LNCaP clone FGC (cell line): Measurements from ENCODE around the gene DIPK1A.

Source experiments
- DNase-seq: peaks from one replicate; pipeline ENCODE4 v3.0.0-alpha.2; 2011; ENCODE audit warnings: low read depth
- H3K4me3 ChIP-seq: 2 replicates; pipeline ENCODE4 v1.5.1; 2011; ENCODE audit warnings: mild to moderate bottlenecking, low read depth, low read length, control low read depth
- TF ChIP-seq, protein P1 (sequence below): IDR thresholded peaks from 2 replicates; pipeline ENCODE4 v1.5.1; 2012; ENCODE audit warnings: mild to moderate bottlenecking; ENCODE audit not compliant: control insufficient read depth, insufficient read depth; ENCODE audit errors: extremely low read depth

DIPK1A gene

DNA sequence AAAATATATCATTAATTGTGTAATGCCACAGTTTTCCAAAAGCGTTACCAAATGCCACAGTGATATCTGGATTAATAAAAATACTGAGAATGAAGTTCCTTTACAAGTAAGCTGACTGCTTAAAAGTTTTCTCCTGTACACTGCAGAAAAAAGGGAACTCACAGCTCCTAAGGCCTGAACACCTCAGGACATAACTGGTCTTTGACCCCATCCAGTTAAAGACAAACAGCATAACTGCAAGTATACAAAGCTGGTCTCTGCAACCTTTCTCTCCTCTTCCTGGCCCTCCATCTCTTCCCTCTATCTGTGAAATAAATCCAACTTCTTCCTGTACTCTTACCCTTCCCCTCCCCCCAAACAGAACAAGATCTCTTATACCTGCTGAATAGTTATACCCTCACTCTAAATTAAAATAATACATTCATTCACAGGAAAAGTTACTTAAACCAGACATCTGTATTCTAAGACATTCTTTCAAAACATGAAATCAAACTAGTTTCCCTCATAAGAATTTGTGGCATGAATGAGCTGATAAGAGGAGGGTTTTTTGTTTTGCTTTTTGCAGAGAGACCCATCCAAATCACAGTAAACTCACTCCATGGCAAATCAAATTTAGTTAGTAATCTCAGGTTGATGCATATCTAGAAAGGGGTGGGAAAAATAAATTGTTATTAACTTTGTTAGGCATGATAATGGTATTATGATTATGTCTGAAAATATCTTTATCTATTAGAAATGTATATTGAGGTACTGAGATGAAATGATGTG, 2.9 kb downstream of the DIPK1A start:
- TF ChIP-seq, protein P1, sequence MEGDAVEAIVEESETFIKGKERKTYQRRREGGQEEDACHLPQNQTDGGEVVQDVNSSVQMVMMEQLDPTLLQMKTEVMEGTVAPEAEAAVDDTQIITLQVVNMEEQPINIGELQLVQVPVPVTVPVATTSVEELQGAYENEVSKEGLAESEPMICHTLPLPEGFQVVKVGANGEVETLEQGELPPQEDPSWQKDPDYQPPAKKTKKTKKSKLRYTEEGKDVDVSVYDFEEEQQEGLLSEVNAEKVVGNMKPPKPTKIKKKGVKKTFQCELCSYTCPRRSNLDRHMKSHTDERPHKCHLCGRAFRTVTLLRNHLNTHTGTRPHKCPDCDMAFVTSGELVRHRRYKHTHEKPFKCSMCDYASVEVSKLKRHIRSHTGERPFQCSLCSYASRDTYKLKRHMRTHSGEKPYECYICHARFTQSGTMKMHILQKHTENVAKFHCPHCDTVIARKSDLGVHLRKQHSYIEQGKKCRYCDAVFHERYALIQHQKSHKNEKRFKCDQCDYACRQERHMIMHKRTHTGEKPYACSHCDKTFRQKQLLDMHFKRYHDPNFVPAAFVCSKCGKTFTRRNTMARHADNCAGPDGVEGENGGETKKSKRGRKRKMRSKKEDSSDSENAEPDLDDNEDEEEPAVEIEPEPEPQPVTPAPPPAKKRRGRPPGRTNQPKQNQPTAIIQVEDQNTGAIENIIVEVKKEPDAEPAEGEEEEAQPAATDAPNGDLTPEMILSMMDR = no peak
- no peak for DNase-seq
- H3K4me3 ChIP-seq = no peak overlapping the region

DNA sequence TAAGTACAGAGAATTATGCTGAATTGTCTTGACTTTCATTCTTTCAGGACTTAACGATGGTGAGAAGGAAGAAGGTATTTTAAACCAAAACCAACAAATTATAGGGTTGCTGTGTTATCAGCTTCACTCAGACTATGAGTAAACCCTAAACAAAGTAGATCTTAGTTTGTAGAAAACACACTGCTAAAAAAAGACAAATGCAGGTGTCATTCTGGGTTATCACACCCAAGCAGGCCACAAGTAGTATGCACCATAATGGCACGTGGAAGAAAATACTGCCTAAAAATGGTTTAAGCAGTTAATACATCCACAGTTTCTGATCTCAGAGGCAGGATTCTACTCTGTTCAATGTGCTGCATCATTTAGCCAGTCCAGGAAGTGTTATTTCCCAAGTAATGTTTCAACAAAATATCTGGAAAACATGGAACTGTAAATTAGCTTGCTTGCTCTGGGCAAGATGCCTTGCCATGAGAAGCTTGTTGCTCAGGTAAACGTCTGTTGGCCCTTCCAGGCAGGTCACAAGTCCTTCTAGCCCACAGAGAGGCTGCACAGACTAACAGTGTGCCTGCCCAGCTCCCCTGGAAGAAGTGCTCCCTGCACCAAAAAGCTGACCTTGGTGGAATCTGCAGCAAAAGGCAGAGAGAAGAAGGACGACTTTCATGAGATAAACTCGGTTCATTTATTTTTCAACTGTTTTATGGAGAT, 4.1 kb downstream of the DIPK1A start:
- TF ChIP-seq, protein P1 = no peak
- H3K4me3 ChIP-seq = no peak overlapping the region
- no peak for DNase-seq

DNA sequence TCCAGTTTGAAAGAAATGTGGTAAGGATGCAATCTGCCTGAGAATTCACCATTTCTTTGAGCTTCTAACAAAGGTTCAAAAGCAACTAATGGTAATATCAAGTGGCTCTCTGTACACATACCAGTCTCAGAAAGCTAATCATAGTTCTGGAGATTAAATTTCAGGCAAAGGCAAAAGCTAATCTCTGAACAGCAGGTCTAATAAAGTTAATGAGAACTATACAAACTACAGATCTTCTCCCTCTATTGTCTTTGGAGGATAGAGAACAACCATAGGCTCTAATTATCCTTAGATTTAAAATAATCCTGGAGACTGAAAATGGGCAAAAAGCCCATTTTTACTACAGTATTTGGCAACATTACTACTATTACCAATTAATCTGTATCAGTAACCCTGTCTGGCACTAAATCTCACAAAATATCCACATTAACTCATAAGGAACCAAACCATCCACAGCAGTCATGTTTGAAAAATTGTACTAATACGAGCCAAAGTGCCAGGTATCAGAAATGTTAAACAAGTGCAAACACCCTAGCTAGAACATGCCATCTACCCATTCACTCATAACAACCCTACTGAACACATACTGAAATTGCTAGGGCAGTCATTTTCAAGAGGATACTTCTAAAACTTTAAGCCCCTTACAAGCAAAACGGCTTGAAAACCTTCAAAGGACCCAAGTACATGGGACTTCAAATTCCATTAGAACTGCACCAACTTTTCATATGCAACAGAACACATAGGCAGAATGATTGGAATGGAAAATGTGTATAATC, 4.8 kb downstream of the DIPK1A start:
- no peak for DNase-seq
- TF ChIP-seq, protein P1 = no peak
- no peak overlapping the region for H3K4me3 ChIP-seq

DNA sequence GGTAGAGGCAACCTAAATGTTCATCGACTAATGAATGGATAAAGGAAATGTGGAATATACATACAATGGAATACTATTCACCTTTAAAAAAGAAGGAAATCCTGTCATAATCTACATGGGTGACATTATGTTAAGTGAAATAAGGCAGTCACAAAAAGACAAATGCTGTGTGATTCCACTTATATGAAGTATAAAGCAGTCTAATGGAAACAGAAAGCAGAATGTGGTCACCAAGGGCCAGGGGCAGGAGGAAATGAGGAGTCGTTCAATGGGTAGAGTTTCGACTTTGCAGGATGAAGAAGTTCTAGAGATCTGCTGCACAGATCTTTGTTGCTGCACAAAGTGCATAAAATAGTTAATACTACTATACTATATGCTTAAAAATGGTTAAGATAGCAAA, 7.8 kb downstream of the DIPK1A start:
- TF ChIP-seq, protein P1 = no peak
- H3K4me3 ChIP-seq = no peak overlapping the region
- DNase-seq = no peak

DNA sequence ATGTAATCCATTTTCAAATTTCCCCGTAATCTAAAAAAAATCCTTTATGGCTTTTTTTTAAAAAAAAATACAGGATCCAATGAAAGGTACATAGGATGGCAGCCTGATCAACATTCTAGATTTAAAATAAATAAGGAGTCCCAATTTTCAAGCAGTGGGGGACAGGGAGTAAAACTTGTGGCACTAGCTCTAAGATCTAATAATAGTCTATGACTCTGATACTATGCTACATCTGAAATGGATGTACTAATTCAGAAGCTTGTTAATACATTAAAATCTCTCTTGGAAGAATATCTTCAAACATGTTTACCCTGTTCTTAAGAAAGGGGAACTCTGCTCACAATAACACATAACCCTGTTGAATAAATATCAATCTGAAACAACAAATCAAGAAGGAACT, 8.5 kb downstream of the DIPK1A start:
- DNase-seq = no peak
- no peak overlapping the region for H3K4me3 ChIP-seq
- TF ChIP-seq, protein P1 = no peak

DNA sequence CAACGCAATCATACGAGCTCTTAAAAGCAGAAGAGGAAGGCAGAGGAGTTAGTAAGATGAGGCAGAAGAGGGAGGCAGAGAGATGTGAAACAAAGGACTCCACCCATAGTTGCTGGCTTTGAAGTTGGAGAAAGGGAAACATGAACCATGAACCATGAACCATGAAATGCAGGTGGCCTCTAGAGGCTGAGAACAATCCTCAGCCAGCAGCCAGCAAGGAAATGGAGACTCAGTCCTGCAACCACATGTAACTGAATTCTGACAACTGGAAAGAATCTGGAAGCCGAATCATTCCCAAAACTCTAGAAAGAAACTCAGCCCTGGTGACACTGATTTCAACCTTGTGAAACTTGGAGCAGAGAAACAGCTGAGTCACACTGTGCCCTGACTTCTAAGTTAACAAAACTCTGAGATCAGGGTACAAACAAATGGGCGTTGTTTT, 10.1 kb downstream of the DIPK1A start:
- TF ChIP-seq, protein P1 = no peak
- H3K4me3 ChIP-seq = no peak overlapping the region
- no peak for DNase-seq
